Small intestine (tissue), 7 donors: ENCODE data around the gene FILIP1L. TPM values are rescaled to one million over a fixed set of nuclear protein-coding genes. Genes with fewer than 3 reads are reported as not detected.
A peak's percentile ranks its signal among the peaks of the same experiment; 100 is the strongest.
"Not testable (repeated sequence)": the region's sequence is repeated elsewhere in the genome, so short reads cannot be mapped to it uniquely, and the experiment has no call there.

ENCODE experiments used
- DNase-seq, 2 donors: peaks; one replicate each; pipeline versions ENCODE4 v3.0.0 to v3.0.0-alpha.2; 2013
- FAIRE-seq: peaks from 2 replicates; lab custom pipeline; 2012; peaks lifted over from hg19 to GRCh38; lab: Jason Lieb, UNC
- H3K27ac ChIP-seq, 3 donors: one replicate each; pipeline ENCODE4 v1.5.1; 2013; ENCODE audit warnings: low read length in 2 of 3, mild to moderate bottlenecking in 2 of 3, control low read depth in 1 of 3, inconsistent platforms in 1 of 3, low read depth in 1 of 3, moderate library complexity in 1 of 3
- H3K27me3 ChIP-seq, 3 donors: one replicate each; pipeline ENCODE4 v1.6.1; 2013; ENCODE audit warnings: low read length in 3 of 3, inconsistent platforms in 1 of 3; ENCODE audit not compliant: control insufficient read depth in 3 of 3, insufficient read depth in 3 of 3
- H3K36me3 ChIP-seq, 3 donors: one replicate each; pipeline ENCODE4 v1.6.1; 2013; ENCODE audit warnings: low read length in 3 of 3, inconsistent platforms in 1 of 3, low read depth in 1 of 3, mild to moderate bottlenecking in 1 of 3, moderate library complexity in 1 of 3; ENCODE audit not compliant: control insufficient read depth in 3 of 3, insufficient read depth in 2 of 3
- H3K4me1 ChIP-seq, 3 donors: one replicate each; pipeline ENCODE4 v1.6.1; 2013; ENCODE audit warnings: low read length in 2 of 3, inconsistent platforms in 1 of 3, low read depth in 1 of 3, mild to moderate bottlenecking in 1 of 3, moderate library complexity in 1 of 3; ENCODE audit not compliant: control insufficient read depth in 3 of 3, insufficient read depth in 2 of 3
- H3K4me3 ChIP-seq, 3 donors: one replicate each; pipeline ENCODE4 v1.5.1; 2013; ENCODE audit warnings: low read length in 3 of 3, control low read depth in 1 of 3, inconsistent platforms in 1 of 3, low read depth in 1 of 3, mild to moderate bottlenecking in 1 of 3, moderate library complexity in 1 of 3
- H3K9me3 ChIP-seq, 2 donors: one replicate each; pipeline ENCODE4 v1.6.1; 2013; ENCODE audit warnings: low read depth in 1 of 2, low read length in 1 of 2; ENCODE audit not compliant: control insufficient read depth in 2 of 2, insufficient read depth in 1 of 2
- WGBS, 3 donors: extraction: QIAGEN DNeasy Blood & Tissue Kit; methylation state at CpG; one replicate each; pipeline ENCODE4 v1.1.7; 2013; 5-methylcytosine and 5-hydroxymethylcytosine counted together
- polyA plus RNA-seq, 4 donors: library from polyadenylated mRNA; stranded (reverse) in 3 of 4; unstranded in 1 of 4; fragments of 200-250 nt in 3 of 4; fragments of 120-200 nt in 1 of 4; gene quantifications; one replicate each; pipeline versions ENCODE4 v1.2.1 to v1.2.3, GENCODE V29; 2013
- donor health status: healthy with polysubstance abuse.
- donor health status: control.
- donor health status: control.
- donor health status: Bipolar disorder and iron deficiency.
- donor health status: healthy.

Gene FILIP1L
- polyA plus RNA-seq, 4 donors = 10.5 to 20.4 (median 17.9) TPM

- Histone ChIP-seq H3K27ac (no peak overlapping the region), H3K27me3 (no peaks in the 10 kb centered on the region), H3K4me1 (peaks cover 0 to 51% (median 3%) of the 10 kb centered on the region in 3 donors), H3K9me3 (no peaks in the 10 kb centered on the region), H3K4me3 (no peak overlapping the region), H3K36me3 (no peaks in the 10 kb centered on the region)
- FAIRE-seq = no peak
- no peak for DNase-seq
- WGBS, 3 donors = 95 to 100% (median 100%) methylated on average over 1 of the region's 1 CpG
These were observed 11.5 kb downstream of the FILIP1L start for GRCh38 chr3:100102757-100103156.

GRCh38 chr3:100100425-100100824 is 13.9 kb downstream of the FILIP1L start:
- no peak for FAIRE-seq
- Histone ChIP-seq H3K36me3 (no peaks in the 10 kb centered on the region), H3K9me3 (no peaks in the 10 kb centered on the region), H3K27me3 (no peaks in the 10 kb centered on the region), H3K4me3 (no peak overlapping the region), H3K27ac (no peak overlapping the region), H3K4me1 (peaks cover 0 to 43% (median 0%) of the 10 kb centered on the region in 3 donors)
- DNase-seq = no peak
- 97 to 99% (median 98%) methylated on average over 2 of the region's 2 CpGs for WGBS, 3 donors

DNA sequence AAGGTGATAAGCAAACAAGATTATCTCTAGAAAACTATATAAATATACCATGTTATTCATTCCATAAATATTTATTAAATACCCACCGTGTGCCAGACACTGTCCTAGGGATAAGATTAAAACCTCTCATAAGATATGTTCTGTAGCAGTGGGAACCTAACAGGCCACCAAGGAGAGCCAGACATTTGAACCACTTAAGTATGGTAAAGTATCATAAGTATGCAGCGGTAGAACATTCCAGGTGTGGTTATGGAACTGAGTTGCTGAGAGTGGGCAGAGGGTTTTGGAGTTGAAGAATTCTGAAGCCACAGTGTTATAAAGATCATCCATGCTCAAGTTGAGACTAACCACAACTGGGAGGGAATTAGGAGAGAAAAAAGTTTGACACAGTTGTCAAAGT is 14.7 kb downstream of the FILIP1L start:
- no peak overlapping the region for H3K4me3 ChIP-seq
- DNase-seq = no peak
- H3K4me1 ChIP-seq = peaks cover 0 to 35% (median 0%) of the 10 kb centered on the region in 3 donors
- WGBS, 3 donors = 56 to 69% (median 62%) methylated on average over 2 of the region's 2 CpGs
- FAIRE-seq = no peak
- H3K9me3 ChIP-seq = no peaks in the 10 kb centered on the region
- H3K27me3 ChIP-seq = no peaks in the 10 kb centered on the region
- H3K36me3 ChIP-seq = no peaks in the 10 kb centered on the region
- H3K27ac ChIP-seq = no peak overlapping the region

DNA sequence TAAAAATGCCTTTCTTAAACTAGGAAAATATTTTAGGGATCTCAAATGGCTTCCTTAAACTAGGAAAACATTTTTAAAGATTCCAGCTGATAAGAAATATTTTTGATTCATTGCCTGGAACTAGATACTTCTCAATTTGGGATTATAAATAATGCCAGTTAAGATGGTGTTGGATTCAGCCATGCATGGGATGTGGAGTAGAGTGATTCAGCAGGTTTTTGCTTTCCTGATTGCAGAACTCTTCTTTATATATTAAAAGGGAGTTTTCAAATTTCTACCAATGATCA is 15.6 kb downstream of the FILIP1L start:
- peak overlapping the region in 1 of 3 donors; percentile 61 for H3K27ac ChIP-seq

GRCh38 chr3:100097919-100098783 is 16.1 kb downstream of the FILIP1L start:
- FAIRE-seq = no peak
- H3K27me3 ChIP-seq = no peaks in the 10 kb centered on the region
- no peaks in the 10 kb centered on the region for H3K9me3 ChIP-seq

More for the DNA sequence above, 15.6 kb downstream of the FILIP1L start:
- DNase-seq = no peak
- Histone ChIP-seq H3K4me1 (peaks cover 0 to 29% (median 0%) of the 10 kb centered on the region in 3 donors), H3K4me3 (no peak overlapping the region), H3K36me3 (no peaks in the 10 kb centered on the region), H3K9me3 (no peaks in the 10 kb centered on the region), H3K27me3 (no peaks in the 10 kb centered on the region)
- FAIRE-seq = no peak

GRCh38 chr3:100096866-100097265 is 17.4 kb downstream of the FILIP1L start:
- WGBS, 3 donors = 93 to 96% (median 96%) methylated on average over 2 of the region's 2 CpGs
- FAIRE-seq (no peak), DNase-seq (no peak)
- no peaks in the 10 kb centered on the region for H3K36me3 ChIP-seq
- H3K4me1 ChIP-seq = peaks cover 0 to 29% (median 0%) of the 10 kb centered on the region in 3 donors
- H3K27me3 ChIP-seq = no peaks in the 10 kb centered on the region
- H3K4me3 ChIP-seq = no peak overlapping the region
- peak overlapping the region in 1 of 3 donors; percentile 36 for H3K27ac ChIP-seq
- H3K9me3 ChIP-seq = no peaks in the 10 kb centered on the region

More at GRCh38 chr3:100097919-100098783, 16.1 kb downstream of the FILIP1L start:
- H3K4me1 ChIP-seq = peaks cover 0 to 29% (median 0%) of the 10 kb centered on the region in 3 donors
- DNase-seq = peak; percentile 39 to 83
- H3K27ac ChIP-seq = peak overlapping the region in 1 of 3 donors; percentile 61
- no peak overlapping the region for H3K4me3 ChIP-seq
- 35 to 63% (median 56%) methylated on average over 6 of the region's 6 CpGs for WGBS, 3 donors
- no peaks in the 10 kb centered on the region for H3K36me3 ChIP-seq

GRCh38 chr3:100096286-100096685 is 18.0 kb downstream of the FILIP1L start:
- not testable (repeated sequence) for H3K9me3 ChIP-seq, DNase-seq, FAIRE-seq, H3K4me3 ChIP-seq, H3K27me3 ChIP-seq, H3K27ac ChIP-seq, H3K36me3 ChIP-seq
- peaks cover 0 to 29% (median 0%) of the 10 kb centered on the region in 3 donors for H3K4me1 ChIP-seq
- WGBS, 3 donors = 95 to 100% (median 98%) methylated on average over 1 of the region's 1 CpG

- WGBS, 3 donors = 90 to 100% (median 98%) methylated on average over 1 of the region's 1 CpG
- FAIRE-seq (no peak), DNase-seq (no peak)
- Histone ChIP-seq H3K9me3 (no peaks in the 10 kb centered on the region), H3K4me1 (peaks cover 0 to 20% (median 0%) of the 10 kb centered on the region in 3 donors), H3K4me3 (no peak overlapping the region), H3K27me3 (no peaks in the 10 kb centered on the region), H3K36me3 (no peaks in the 10 kb centered on the region), H3K27ac (no peak overlapping the region)
These were observed 20.5 kb downstream of the FILIP1L start for GRCh38 chr3:100093831-100094230.
